Neural cell (in vitro differentiated cells): ENCODE measurements around the gene OR6K2.

Experiments used
- CTCF ChIP-seq: fragments of 450-650 bp; IDR thresholded peaks from 2 replicates; pipeline ENCODE4 v1.5.1; 2014; ENCODE audit warnings: antibody characterized with exemption, mild to moderate bottlenecking, moderate library complexity; ENCODE audit not compliant: poor library complexity, severe bottlenecking
- EP300 ChIP-seq: fragments of 450-650 bp; conservative IDR thresholded peaks from 2 replicates; pipeline ENCODE4 v1.6.1; 2014; ENCODE audit warnings: antibody characterized with exemption, mild to moderate bottlenecking, moderate library complexity; ENCODE audit not compliant: poor library complexity, severe bottlenecking
- POLR2AphosphoS5 ChIP-seq: IDR thresholded peaks from 2 replicates; pipeline ENCODE4 v1.6.1; 2012
- SMC3 ChIP-seq: fragments of 450-650 bp; conservative IDR thresholded peaks from 2 replicates; pipeline ENCODE4 v1.6.1; 2014; ENCODE audit warnings: antibody characterized with exemption, mild to moderate bottlenecking, moderate library complexity; ENCODE audit not compliant: poor library complexity

GRCh38 chr1:158685085-158685484 lies 15.4 kb downstream of the OR6K2 start:
- TF ChIP-seq CTCF (no peak), POLR2AphosphoS5 (no peak), SMC3 (no peak), EP300 (no peak)
